HG03039 (cell line): ENCODE results near the gene FAM168B.
A peak's percentile ranks its signal among the peaks of the same experiment; 100 is the strongest.
"Not testable (repeated sequence)": the region's sequence is repeated elsewhere in the genome, so short reads cannot be mapped to it uniquely, and the experiment has no call there.

Experiments used
- ATAC-seq: cut with Tn5 transposase; IDR thresholded peaks from one replicate; pipeline ENCODE4 v1.9.1; 2021; ENCODE audit warnings: mild to moderate bottlenecking, moderate library complexity; ENCODE audit not compliant: unreplicated experiment

The FAM168B gene

GRCh38 chr2:131104487-131105155 lies 11.4 kb upstream of the FAM168B start:
- peak; percentile 43 for ATAC-seq

- no peak for ATAC-seq
Measured at GRCh38 chr2:131103165-131103564, 9.9 kb upstream of the FAM168B start.

DNA sequence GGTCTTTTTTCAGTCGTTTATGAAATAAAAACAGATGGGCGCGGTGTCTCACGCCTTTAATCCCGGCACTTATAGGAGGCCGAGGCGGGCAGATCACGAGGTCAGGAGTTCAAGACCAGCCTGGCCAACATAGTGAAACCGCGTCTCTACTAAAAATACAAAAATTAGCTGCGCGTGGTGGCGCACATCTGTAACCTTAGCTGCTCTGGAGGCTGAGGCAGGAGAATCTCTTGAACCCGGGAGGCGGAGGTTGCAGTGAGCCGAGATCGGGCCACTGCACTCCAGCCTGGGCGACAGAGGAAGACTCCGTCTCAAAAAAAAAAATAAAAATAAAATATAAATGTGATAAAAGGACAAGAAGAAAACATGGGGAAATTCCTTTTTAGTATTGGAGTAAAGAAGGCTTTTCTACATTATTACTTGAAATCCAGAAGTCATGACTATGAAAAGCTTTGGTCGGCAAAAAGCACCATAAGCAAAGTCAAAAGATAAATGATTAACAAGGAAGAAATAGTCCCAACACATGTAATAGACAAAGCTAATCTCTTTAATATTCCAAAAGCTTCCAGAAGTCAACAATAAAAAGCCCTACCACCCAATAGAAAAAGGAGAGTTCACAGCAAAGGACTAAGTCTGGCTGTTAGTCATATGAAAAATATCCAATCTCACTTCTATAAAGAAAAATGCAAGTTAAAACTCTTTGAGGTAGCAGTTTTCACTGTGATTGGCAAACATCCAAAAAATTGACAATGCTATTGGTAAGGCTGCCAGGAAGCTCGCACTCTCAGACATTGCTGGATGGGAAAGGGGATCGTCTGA lies 1.4 kb upstream of the FAM168B start:
- no peak for ATAC-seq

- ATAC-seq: peak; percentile 64
Measured at GRCh38 chr2:131093696-131094462, 619 bp upstream of the FAM168B start.

DNA sequence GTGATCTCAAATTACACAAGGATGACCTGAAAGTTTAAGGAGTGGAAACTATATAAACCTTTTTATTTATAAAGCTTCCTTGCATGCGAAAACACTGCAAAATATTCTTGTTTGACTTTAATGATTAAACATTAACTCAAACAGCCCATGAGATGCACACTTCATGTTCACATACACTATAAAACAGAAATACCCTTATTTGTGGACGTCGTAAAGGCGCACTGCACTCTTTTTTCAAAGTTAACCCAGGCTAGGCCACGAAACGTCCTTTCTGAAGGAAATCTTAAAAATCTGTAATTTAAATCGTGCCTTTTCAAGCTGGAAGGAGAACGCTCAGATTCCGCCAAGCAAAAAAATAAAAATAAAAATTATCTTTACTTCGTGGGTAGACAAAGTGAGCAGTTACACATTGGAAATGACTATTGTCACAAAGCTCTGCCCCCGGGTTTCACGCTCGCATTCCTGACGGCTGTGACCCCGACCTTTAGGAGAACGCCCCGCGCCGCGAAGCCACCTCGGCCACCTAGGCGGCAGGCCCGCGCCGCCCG lies 728 bp downstream of the FAM168B start:
- no peak for ATAC-seq

GRCh38 chr2:131085646-131086045 lies 7.6 kb downstream of the FAM168B start:
- ATAC-seq: no peak

DNA sequence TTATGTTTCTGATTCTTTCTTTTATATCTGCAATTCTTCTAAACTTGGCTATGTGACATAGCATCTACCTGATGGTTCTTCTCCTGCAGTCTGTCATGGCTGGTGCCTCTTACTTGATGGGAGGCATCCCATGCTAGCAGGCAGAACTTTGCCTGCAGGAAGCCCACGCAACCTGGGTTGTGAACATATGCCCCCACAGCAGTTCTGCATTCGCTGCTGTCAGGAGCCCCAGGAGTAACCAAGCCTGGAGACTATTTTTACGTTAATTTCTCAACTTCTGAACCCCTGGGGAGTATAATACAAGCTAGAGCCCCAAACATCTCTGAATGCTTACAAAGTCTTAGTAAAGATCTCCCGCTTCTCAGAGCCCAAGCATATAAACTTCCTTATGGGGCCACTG lies 12.1 kb downstream of the FAM168B start:
- no peak for ATAC-seq

GRCh38 chr2:131079931-131080330 lies 13.3 kb downstream of the FAM168B start:
- ATAC-seq: not testable (repeated sequence)

DNA sequence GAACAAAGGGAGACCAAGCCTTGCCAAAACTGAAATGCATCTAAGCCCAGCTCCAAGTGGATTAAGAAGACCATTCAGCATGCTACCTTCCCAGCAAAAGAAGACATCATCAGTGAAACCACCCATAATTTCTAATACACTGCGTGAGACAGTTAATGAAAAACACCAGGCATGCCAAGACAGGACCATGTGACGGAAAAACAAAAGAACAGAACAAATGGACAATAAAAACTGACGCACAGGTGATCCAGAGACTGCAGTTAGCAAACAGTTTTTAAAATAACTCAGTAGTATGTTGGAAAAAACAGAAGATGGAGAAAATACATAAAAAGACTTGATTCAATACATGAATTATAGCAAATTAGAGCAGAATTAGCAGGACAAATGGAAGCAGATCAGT lies 15.3 kb downstream of the FAM168B start:
- no peak for ATAC-seq

DNA sequence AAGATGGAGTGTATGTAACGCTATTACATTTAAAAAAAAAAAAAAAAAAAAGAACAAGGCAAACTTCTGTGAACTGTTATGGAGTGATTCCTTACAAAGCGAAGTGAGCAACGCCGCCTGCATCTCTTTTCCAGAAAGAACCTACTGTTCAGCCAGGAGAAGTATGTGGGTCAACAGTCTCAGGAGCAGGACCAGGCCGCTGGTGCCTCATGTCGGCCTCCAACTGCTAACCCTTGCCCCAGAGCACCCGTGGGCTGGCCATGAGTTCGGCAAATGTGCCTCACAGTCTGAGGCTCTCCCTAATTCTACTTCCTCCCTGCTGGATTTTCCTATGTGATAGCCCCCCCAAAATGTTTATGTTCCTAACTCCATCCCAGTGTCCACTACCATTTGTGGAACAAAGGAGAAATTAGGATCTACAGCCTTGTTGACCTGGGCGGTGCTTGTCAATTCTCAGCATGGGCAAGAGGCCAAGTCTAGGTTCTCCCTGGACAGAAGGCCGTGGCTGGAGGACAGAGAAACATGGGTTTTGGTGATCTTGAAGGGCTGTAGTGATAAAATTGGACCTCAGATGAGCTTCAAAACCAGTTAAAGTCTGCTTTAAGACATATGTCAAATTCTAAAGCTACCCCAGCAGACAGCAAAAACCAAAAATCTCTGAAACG lies 15.9 kb downstream of the FAM168B start:
- no peak for ATAC-seq

- no peak for ATAC-seq
Measured at GRCh38 chr2:131076707-131077106, 16.6 kb downstream of the FAM168B start.

DNA sequence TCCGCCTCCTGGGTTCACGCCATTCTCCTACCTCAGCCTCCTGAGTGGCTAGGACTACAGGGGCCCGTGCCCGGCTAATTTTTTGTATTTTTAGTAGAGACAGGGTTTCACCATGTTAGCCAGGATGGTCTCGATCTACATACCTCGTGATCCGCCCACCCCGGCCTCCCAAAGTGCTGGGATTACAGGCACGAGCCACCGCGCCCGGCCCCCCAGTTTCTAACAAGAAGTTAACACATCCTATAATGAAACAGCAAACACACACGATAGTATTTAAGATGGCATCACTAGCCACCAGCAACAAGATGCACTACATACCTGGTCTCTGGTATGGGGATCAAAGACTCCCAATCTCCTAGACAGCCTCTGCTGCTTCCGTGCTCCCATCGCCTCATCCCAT lies 17.7 kb downstream of the FAM168B start:
- not testable (repeated sequence) for ATAC-seq

GRCh38 chr2:131068172-131068571 lies 25.1 kb downstream of the FAM168B start:
- not testable (repeated sequence) for ATAC-seq

DNA sequence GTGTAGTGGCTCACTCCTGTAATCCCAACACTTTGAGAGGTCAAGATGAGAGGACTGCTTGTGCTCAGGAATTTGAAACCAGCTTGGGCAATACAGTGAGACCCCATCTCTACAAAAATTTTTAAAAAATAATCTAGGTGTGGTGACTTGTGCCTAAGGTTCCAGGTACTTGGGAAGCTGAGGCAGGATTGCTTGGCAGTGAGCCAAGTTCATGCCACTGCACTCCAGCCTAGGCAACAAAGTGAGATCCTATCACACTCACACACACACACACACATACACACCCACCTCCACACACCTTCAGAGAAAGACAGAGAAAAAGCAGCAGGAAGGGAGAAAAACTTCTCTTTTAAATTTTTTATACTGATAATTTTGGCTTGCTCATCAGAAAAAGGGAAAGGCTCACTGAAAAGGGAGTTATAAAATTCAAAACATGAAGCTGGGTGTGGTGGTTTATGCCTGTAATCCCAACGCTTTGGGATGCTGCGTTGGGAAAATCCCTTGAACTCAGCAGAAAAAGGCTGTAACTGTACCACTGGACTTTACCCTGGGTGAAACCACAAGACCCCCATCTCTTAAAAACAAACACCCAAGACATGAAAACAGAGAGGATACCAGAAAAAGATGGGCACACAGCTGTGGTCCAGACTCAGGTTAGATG lies 25.7 kb downstream of the FAM168B start:
- no peak for ATAC-seq

GRCh38 chr2:131064589-131065512 lies 28.4 kb downstream of the FAM168B start:
- no peak for ATAC-seq

DNA sequence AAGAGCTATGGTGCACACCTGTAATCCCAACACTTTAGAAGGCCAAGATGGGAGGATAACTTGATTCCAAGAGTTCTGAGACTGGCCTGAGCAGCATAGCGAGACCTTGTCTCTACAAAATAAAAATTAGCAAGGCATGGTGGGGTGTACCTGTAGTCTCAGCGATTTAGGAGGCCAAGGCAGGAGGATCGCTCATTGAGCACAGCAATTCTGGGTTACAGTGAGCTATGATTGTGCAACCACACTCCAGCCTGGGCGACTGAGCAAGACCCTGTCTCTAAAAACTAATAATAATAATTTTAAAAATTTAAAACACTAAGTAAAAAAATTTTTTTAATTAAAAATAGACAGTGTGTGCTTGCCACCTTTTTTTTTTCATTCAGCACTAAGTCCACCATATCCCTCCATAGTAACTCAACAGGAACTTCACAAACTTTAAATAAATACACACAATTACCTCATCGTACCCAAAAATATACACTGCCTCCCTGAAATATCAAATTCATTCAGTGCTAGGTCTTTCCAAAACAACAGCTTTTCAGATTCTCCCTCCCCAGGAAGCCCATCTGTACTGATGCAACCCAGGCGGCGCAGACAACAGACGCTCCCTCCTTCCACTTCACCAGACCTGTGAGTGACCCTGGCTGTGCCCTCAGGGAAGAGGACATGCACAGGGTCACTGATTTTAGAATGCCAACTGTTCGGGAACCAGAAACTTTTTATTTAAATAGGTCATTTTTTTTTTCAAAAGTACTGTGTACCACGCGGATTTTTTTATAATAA lies 29.6 kb downstream of the FAM168B start:
- no peak for ATAC-seq

GRCh38 chr2:131058920-131059319 lies 34.3 kb downstream of the FAM168B start:
- no peak for ATAC-seq

DNA sequence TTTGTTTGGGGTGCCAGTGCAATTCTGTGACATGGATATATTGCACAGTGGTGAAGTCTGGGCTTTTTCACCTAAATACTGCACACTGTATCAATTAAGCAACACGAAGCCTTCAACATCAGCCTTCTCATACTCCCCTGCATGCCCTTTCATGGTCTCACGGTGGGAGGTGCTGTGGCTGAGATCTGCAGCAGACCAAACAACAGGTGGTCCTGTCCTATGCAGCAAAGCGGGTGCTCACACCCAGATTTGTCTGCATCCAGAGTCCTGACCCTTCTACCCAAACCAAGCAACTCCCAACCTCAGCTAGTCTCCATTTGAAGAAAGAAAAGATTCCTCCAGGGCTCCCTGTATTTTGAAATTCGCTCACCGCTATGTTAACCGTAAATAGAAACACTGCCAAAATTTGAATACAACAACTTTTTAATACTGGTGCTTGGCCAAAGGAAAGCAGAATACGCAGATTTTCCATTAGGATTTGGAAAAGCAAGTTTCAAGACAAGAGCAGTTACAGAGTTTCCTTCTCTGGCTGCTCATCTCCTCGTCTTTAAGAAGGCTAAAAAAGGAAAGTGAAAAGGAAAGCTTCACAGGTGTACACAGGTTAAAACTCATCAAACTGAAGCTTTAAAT lies 34.9 kb downstream of the FAM168B start:
- ATAC-seq: no peak
